Breast epithelium (tissue), 3 donors: Measurements from ENCODE around the gene CHRNG.

Experiments used
- CTCF ChIP-seq, 3 donors: fragments of 450-650 bp; IDR thresholded peaks; one replicate each; pipeline ENCODE4 v1.5.1; 2016 to 2017; ENCODE audit warnings: antibody characterized with exemption in 3 of 3, mild to moderate bottlenecking in 3 of 3, moderate library complexity in 3 of 3
- POLR2A ChIP-seq: fragments of 450-650 bp; IDR thresholded peaks from one replicate; pipeline ENCODE4 v1.6.1; 2016; ENCODE audit warnings: antibody characterized with exemption, mild to moderate bottlenecking, moderate library complexity
- POLR2AphosphoS5 ChIP-seq, 3 donors: sonication (generic); formaldehyde crosslinking; IDR thresholded peaks; one replicate each; pipeline ENCODE4 v1.6.1; 2017; ENCODE audit warnings: antibody characterized with exemption in 3 of 3

- no peak for TF ChIP-seq CTCF (IDR thresholded peaks at IDR 0.05)
- no peak for TF ChIP-seq POLR2A
- no peak for TF ChIP-seq POLR2AphosphoS5 (IDR thresholded peaks at IDR 0.05)
Observed at GRCh38 chr2:232571026-232571474, 31.6 kb downstream of the CHRNG start.
